ENCODE measurements around the gene TSPAN32.

Gene TSPAN32

DNA sequence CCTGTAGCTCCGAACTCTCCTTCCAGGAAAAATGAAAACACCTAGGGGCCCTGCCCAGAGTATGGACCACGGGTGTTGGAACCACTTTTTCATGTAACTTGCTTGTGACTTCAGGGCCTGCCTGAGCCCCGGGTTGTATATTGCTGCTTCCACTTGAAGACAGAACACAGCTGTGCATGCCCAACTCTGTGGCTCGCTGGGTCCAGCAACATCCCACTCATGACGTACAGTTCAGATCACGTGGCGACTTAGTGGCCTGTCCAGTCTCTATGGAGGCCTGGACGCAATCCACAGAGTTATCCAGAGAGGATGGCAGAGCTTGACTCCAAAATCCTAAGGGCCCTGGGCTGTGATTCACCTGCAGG lies 6.9 kb upstream of the TSPAN32 start:
- Histone ChIP-seq H3K9me3 (ENCODE audit: control insufficient read depth, low read depth, low read length) (no peaks in the 10 kb centered on the region), H3K9ac (ENCODE audit: low read length) (no peak overlapping the region), H3K27me3 (ENCODE audit: control insufficient read depth, insufficient read depth, low read length) (peaks cover 5% of the 10 kb centered on the region), H3K4me1 (ENCODE audit: control insufficient read depth, low read depth, low read length) (peaks cover 5% of the 10 kb centered on the region), H3K4me3 (ENCODE audit: low read length) (no peak overlapping the region), H3K36me3 (ENCODE audit: control insufficient read depth, low read depth, low read length) (no peaks in the 10 kb centered on the region), H3K27ac (ENCODE audit: low read length) (no peak overlapping the region)

DNA sequence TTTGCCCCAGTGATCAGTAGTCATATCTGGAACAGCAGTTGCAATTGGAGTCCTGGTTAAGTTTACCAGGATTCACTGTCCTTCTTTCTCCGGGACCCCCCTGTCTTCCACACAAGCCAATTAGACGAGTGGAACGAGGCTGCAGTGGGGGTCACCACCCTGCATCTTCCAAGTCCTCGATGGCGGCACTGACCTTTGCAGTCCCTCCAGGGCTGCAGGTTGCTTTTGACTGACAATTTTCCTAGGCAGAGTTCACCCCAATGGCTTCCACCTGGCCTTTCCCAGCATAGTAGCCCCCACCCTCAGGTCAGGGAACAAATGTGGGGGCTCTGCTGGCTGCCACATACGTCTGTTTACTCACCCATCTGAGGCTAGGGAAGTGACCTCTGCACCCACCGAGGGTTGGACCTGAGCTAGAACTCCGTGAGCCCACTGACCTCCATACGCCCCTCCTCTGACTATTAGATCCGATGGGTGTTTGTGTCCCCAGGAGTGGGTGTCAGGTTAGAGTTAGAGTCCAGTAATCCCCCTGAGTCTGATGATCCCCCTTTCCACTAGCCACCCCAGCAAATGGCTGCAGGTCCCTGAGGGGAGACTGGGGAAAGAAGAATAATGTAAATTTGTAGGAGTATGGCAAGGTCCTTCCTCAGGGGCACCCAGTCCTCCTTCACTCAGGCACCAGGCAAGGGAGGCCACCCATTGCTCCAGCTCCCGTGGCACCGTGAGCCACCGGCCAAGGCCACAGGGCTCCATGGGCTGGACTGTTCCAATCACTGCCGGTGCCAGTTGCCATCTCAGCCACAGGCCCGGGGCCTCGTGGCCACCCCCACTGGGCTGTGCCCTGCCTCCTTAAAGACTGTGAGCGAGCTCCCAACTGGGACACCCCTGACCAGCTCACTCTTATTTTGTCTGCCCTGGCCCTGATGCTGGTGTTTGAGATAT lies 5.6 kb upstream of the TSPAN32 start:
- H3K27me3 ChIP-seq (ENCODE audit: control insufficient read depth, insufficient read depth, low read length) = no peaks in the 10 kb centered on the region
- no peak overlapping the region for H3K4me3 ChIP-seq (ENCODE audit: low read length)
- H3K9ac ChIP-seq (ENCODE audit: low read length) = no peak overlapping the region
- H3K4me1 ChIP-seq (ENCODE audit: control insufficient read depth, low read depth, low read length) = no peaks in the 10 kb centered on the region
- no peak overlapping the region for H3K27ac ChIP-seq (ENCODE audit: low read length)
- no peaks in the 10 kb centered on the region for H3K9me3 ChIP-seq (ENCODE audit: control insufficient read depth, low read depth, low read length)
- no peaks in the 10 kb centered on the region for H3K36me3 ChIP-seq (ENCODE audit: control insufficient read depth, low read depth, low read length)

DNA sequence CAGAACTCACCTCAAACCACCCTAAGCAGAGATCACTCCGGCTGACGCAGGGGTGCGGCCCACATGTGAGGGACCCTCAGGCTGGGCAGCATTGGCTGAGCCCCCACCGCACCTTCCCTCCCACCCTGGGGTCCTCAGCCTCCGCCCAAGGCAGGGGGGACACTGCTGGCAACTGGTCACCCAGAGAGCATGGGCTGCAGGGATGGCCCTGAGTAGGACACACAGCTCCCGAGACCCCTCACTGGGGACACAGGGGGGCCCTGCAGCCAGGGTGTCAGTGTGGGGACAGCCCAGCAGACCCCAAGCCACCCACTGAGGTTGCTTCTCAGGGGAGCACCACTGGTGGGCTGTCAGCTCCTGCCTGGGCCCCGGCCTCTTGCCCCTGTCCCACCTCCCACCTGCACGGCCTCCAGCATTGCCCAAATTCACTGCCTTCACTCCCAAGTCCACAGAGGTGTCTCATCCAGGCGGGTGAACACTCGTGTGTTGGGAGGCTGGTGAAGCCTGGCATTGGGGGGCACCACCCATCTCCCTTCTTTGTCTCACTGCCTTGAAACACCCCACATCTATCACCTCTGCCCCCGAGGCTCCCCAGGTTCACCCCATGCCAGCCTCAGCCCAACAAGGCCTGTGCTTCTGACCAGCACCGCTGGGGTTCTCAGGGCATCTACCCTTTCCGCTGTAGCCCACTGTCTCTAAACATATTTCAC lies 4.7 kb upstream of the TSPAN32 start:
- no peak overlapping the region for H3K9ac ChIP-seq (ENCODE audit: low read length)
- H3K4me1 ChIP-seq (ENCODE audit: control insufficient read depth, low read depth, low read length) = no peaks in the 10 kb centered on the region
- H3K27ac ChIP-seq (ENCODE audit: low read length) = no peak overlapping the region
- H3K27me3 ChIP-seq (ENCODE audit: control insufficient read depth, insufficient read depth, low read length) = no peaks in the 10 kb centered on the region
- H3K36me3 ChIP-seq (ENCODE audit: control insufficient read depth, low read depth, low read length) = no peaks in the 10 kb centered on the region
- H3K9me3 ChIP-seq (ENCODE audit: control insufficient read depth, low read depth, low read length) = no peaks in the 10 kb centered on the region
- H3K4me3 ChIP-seq (ENCODE audit: low read length) = no peak overlapping the region

DNA sequence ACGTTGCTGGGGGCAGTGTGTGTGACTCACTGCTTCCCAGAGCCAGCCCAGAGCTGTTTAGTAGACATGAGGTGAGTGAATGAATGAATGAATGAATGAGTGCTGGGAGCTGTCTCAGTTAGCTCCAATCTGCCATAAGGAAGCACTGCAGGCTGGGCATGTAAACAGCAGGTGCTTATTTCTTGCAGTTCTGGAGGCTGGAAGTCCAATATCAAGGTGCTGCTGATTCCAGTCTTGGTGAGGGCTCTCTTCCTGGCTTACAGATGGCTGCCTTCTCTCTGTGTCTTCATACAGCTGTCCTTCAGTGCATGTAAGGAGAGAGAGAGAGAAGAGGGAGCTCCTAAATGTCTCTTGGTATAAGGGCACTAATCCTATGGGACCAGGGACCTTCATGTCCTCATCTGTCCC lies 4.2 kb upstream of the TSPAN32 start:
- Histone ChIP-seq H3K27ac (ENCODE audit: low read length) (no peak overlapping the region), H3K4me3 (ENCODE audit: low read length) (no peak overlapping the region), H3K27me3 (ENCODE audit: control insufficient read depth, insufficient read depth, low read length) (no peaks in the 10 kb centered on the region), H3K4me1 (ENCODE audit: control insufficient read depth, low read depth, low read length) (no peaks in the 10 kb centered on the region), H3K9me3 (ENCODE audit: control insufficient read depth, low read depth, low read length) (no peaks in the 10 kb centered on the region), H3K9ac (ENCODE audit: low read length) (no peak overlapping the region), H3K36me3 (ENCODE audit: control insufficient read depth, low read depth, low read length) (no peaks in the 10 kb centered on the region)

DNA sequence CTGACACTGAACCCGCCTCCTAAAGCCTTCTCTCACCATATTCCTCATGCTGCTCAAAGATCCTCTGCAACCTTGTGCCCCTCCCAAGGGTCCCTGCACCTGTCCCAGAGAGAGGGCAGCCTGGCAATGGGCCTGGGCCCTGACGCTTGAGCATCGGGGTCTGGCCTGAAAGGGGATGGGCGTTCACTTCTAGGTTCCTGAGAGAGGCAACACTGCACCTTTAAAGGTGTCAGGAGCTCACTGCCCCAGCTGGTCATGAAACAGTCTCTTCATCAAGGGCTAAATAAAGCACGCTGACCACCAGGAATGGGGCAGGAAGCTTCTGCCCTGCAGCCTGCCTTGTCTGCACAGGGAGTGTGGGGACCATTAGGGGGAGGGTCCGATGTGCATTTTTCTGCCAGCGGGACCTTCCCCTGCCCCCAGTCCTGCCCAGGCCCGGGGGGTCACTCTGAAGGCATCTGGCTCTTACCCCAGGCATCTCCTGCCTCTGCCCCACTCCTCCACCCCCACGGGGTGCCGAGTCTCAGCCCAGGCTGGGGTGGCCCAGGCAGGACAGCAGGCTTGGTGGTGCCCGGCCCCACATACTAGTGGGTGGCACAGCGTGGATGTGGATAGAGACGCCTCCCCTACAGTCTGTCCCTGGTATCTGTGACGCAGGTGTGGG lies 3.5 kb upstream of the TSPAN32 start:
- no peaks in the 10 kb centered on the region for H3K36me3 ChIP-seq (ENCODE audit: control insufficient read depth, low read depth, low read length)
- H3K4me3 ChIP-seq (ENCODE audit: low read length) = no peak overlapping the region
- H3K9ac ChIP-seq (ENCODE audit: low read length) = no peak overlapping the region
- no peaks in the 10 kb centered on the region for H3K4me1 ChIP-seq (ENCODE audit: control insufficient read depth, low read depth, low read length)
- no peaks in the 10 kb centered on the region for H3K27me3 ChIP-seq (ENCODE audit: control insufficient read depth, insufficient read depth, low read length)
- H3K27ac ChIP-seq (ENCODE audit: low read length) = no peak overlapping the region
- H3K9me3 ChIP-seq (ENCODE audit: control insufficient read depth, low read depth, low read length) = no peaks in the 10 kb centered on the region

DNA sequence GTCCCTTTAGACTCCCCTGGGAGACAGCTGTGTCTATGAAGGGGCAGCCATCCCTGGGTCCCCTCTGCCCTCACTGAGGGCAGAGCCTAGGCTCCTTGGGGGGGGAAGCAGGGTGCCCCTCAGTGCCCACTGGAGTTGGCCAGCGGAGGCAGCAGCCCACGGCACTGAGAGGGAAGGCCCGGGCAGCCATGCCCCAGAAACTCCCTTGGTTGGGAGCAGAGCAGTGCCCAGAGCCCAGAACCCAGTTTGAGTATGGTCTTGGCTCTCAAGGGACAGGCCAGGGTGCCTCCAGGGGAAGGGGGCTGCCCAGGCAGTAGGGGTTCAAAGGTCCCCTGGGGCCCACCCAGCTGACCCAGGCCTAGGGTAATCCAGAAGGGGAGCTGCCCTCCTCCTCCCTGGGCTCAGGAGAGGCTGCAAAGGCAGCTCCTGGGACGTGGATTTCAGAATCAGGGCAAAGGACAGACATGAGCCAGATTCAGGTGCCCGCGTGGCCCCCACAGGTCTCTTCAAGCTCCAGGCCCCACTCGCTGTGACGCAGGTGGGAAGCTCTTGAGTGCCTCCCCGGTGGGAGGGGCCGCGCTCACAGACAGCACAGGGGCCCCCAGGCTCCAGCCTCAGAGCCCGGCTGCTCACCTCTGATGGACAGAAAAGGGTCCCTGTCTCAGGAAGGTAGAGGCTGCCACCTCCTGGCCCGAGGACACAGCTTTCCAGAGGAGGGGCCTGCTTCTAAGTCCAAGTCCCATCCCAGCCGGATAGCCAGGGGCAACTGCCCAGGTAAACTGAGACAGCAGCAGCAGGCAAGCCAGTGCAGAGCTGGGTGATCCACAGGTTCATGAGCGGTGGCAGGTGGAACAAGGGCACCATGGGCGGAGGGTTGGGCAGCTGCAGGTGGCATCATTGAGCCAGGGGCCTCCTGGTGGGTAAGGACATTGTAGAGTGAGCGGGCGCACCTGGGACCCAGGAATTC lies 2.7 kb upstream of the TSPAN32 start:
- H3K27ac ChIP-seq (ENCODE audit: low read length) = no peak overlapping the region
- no peak overlapping the region for H3K9ac ChIP-seq (ENCODE audit: low read length)
- no peaks in the 10 kb centered on the region for H3K4me1 ChIP-seq (ENCODE audit: control insufficient read depth, low read depth, low read length)
- no peaks in the 10 kb centered on the region for H3K27me3 ChIP-seq (ENCODE audit: control insufficient read depth, insufficient read depth, low read length)
- no peaks in the 10 kb centered on the region for H3K36me3 ChIP-seq (ENCODE audit: control insufficient read depth, low read depth, low read length)
- H3K4me3 ChIP-seq (ENCODE audit: low read length) = no peak overlapping the region
- H3K9me3 ChIP-seq (ENCODE audit: control insufficient read depth, low read depth, low read length) = no peaks in the 10 kb centered on the region

DNA sequence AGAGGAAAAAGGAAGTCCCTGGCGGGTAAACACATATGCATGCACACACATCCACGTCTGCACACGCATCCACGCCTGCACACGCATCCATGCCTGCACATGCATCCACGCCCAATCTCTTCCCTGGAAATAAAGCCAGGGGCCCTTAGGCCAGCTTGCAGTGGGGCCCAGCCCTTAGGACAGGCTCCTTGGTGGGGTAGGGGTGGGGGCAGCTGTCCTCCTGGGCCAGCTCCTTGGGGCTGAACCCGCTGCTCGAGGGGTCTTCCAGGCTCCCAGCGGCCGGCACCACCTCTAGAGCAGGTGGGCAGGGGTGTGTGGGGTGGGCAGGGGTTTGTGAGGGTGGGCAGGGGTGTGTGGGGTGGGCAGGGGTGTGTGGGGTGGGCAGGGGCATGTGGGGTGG lies 2.0 kb upstream of the TSPAN32 start:
- Histone ChIP-seq H3K36me3 (ENCODE audit: control insufficient read depth, low read depth, low read length) (no peaks in the 10 kb centered on the region), H3K27ac (ENCODE audit: low read length) (no peak overlapping the region), H3K27me3 (ENCODE audit: control insufficient read depth, insufficient read depth, low read length) (no peaks in the 10 kb centered on the region), H3K4me1 (ENCODE audit: control insufficient read depth, low read depth, low read length) (no peaks in the 10 kb centered on the region), H3K4me3 (ENCODE audit: low read length) (no peak overlapping the region), H3K9ac (ENCODE audit: low read length) (no peak overlapping the region), H3K9me3 (ENCODE audit: control insufficient read depth, low read depth, low read length) (no peaks in the 10 kb centered on the region)

DNA sequence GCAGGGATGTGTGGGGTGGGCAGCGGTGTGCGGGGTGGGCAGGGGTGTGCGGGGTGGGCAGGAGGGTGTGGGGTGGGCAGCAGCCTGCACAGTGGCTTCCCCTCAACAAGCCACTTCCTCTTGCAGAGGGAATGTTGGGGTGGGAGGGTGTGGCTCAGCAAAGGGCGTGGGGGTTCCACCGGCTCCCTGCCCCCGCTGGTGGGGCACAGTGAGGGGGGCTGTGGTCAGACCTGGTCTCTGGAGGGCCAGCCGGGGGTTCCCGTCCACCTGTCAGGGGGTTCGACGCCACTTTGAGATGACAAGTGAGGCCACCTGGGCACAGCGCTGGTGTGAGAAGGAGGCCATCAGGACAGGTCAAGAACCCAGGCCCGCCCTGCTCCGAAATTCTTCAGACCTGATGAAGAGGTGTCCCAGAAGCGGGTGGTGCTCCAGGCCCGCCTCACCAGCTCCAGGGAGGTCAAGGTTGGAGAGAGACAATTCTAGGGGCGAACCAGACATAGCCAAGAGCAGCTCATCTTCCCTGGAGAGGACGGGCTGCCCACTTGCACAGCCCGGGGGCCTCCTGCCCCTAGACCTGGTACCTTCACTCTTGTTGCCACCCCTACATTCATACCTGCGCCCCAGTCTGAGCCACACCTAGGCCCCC lies 1.4 kb upstream of the TSPAN32 start:
- no peaks in the 10 kb centered on the region for H3K4me1 ChIP-seq (ENCODE audit: control insufficient read depth, low read depth, low read length)
- H3K9me3 ChIP-seq (ENCODE audit: control insufficient read depth, low read depth, low read length) = no peaks in the 10 kb centered on the region
- no peaks in the 10 kb centered on the region for H3K36me3 ChIP-seq (ENCODE audit: control insufficient read depth, low read depth, low read length)
- H3K27ac ChIP-seq (ENCODE audit: low read length) = no peak overlapping the region
- H3K27me3 ChIP-seq (ENCODE audit: control insufficient read depth, insufficient read depth, low read length) = no peaks in the 10 kb centered on the region
- no peak overlapping the region for H3K9ac ChIP-seq (ENCODE audit: low read length)
- no peak overlapping the region for H3K4me3 ChIP-seq (ENCODE audit: low read length)

DNA sequence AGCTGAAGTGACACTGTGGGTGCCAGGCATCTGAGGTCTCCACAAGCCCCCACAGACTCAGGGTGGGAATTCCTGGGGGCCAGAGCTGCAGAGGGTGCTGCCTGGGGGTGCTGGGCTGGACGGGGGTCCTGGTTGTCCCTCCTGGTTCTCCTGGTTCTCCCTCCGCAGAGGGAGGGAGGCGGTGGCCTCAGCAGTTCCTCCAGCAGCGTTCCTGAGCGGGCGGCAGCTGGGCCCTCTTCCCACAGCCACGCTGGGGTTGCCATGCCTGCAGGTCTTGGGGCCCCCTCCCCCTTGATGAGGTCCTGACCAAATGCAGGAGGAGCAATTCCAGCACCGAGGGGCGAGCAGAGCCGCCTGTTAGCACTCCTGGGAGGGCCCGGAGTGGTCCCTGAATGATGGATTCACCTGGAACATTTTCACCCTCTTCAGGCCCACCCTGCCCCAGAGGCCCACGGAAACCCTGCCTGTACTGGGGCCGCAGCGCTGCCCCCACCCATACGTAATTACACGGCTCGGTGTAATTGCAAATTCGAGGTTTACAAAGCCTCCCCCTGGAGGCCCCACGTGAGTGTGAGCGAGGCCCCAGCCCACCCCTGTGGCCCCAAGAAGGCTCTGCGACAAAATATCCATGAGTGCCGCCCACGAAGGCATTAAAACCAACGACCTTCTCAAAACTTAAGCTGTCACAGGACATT lies 730 bp upstream of the TSPAN32 start:
- Histone ChIP-seq H3K4me3 (ENCODE audit: low read length) (no peak overlapping the region), H3K27me3 (ENCODE audit: control insufficient read depth, insufficient read depth, low read length) (no peaks in the 10 kb centered on the region), H3K36me3 (ENCODE audit: control insufficient read depth, low read depth, low read length) (no peaks in the 10 kb centered on the region), H3K4me1 (ENCODE audit: control insufficient read depth, low read depth, low read length) (no peaks in the 10 kb centered on the region), H3K27ac (ENCODE audit: low read length) (no peak overlapping the region), H3K9me3 (ENCODE audit: control insufficient read depth, low read depth, low read length) (no peaks in the 10 kb centered on the region), H3K9ac (ENCODE audit: low read length) (no peak overlapping the region)

DNA sequence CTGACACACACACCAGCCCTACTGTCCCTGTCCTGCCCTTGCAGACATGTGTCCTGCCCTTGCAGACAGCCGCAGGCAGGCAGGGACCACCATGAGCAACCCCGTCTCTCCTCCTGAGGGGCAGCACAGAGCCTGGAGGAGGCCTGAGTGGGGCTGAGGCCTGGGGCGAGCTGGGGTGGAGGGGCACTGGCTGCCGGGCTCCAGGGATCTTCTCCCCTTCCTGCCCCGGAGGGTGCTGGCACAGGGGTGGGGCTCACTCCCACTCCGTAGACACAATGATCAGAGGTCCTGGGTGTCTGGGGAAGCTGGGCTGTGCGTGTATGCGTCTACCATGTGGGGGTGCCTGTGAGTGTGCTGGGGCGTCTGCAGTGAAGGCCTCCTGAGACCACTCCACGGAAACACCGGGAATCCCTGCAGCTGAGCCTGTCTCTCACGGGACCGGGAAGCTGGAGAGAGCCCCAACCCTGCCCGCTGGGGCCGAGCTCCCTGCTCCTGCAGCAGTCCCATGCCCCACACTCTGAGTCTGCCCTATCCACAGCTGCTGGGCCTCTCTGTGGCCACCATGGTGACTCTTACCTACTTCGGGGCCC lies 588 bp downstream of the TSPAN32 start:
- Histone ChIP-seq H3K36me3 (ENCODE audit: control insufficient read depth, low read depth, low read length) (no peaks in the 10 kb centered on the region), H3K27me3 (ENCODE audit: control insufficient read depth, insufficient read depth, low read length) (no peaks in the 10 kb centered on the region), H3K27ac (ENCODE audit: low read length) (no peak overlapping the region), H3K4me1 (ENCODE audit: control insufficient read depth, low read depth, low read length) (no peaks in the 10 kb centered on the region), H3K9ac (ENCODE audit: low read length) (no peak overlapping the region), H3K9me3 (ENCODE audit: control insufficient read depth, low read depth, low read length) (no peaks in the 10 kb centered on the region), H3K4me3 (ENCODE audit: low read length) (no peak overlapping the region)
